NCI-H2081 (cell line): ENCODE data around the gene NTMT1.

Source experiments
- DNase-seq, 2 experiments: peaks; one replicate each; lab custom pipeline; 2025; lab: John Stamatoyannopoulos, UW

NTMT1 gene

GRCh38 chr9:129597355-129598088, 28.4 kb upstream of the NTMT1 start:
- no peak for DNase-seq

- DNase-seq, result no peak
Measured at GRCh38 chr9:129598089-129598596, 27.8 kb upstream of the NTMT1 start.

- DNase-seq, result no peak
Measured at GRCh38 chr9:129601082-129601674, 24.8 kb upstream of the NTMT1 start.

DNA sequence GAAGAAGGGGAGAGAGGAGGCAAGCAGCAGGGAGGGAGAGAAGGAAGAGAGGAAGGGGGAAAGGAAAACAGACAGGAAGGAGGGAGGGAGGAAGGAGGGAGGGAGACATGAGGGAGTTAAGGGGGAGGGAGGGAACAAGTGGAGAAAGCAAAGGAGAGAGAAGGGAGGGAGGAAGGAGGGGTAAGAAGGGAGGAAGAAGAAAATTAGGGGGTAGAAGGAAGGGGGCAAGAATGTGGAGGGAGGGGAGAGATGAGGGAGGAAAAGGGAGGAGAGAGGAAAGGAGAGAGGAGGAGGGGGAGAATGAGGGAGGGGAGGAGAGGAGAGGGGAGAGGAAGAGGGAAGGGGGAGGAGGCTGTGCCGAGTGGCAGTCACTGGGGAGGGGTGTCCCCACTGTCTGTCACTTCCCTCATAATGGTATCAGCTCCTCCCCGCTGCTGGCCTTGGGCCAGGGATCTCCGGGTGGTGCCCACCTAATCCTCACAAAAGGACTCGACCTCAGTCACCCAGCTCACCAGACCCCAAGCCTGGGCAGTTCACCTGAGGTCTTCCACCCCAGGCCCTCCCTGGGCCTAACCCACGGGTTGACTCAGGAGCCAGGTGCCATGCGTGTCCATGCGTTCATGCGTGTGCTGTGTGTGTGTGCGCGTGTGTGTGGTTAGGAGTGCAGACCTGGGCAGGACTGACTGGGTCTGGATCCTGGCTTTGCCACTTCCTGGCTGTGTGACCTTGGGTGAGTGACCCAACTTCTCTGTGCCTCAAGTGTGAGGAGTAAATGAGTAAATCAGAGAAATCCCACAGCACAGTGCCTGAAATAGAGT, 23.2 kb upstream of the NTMT1 start:
- no peak for DNase-seq

GRCh38 chr9:129604056-129604765, 21.8 kb upstream of the NTMT1 start:
- no peak for DNase-seq

GRCh38 chr9:129604766-129605163, 21.2 kb upstream of the NTMT1 start:
- no peak for DNase-seq

DNA sequence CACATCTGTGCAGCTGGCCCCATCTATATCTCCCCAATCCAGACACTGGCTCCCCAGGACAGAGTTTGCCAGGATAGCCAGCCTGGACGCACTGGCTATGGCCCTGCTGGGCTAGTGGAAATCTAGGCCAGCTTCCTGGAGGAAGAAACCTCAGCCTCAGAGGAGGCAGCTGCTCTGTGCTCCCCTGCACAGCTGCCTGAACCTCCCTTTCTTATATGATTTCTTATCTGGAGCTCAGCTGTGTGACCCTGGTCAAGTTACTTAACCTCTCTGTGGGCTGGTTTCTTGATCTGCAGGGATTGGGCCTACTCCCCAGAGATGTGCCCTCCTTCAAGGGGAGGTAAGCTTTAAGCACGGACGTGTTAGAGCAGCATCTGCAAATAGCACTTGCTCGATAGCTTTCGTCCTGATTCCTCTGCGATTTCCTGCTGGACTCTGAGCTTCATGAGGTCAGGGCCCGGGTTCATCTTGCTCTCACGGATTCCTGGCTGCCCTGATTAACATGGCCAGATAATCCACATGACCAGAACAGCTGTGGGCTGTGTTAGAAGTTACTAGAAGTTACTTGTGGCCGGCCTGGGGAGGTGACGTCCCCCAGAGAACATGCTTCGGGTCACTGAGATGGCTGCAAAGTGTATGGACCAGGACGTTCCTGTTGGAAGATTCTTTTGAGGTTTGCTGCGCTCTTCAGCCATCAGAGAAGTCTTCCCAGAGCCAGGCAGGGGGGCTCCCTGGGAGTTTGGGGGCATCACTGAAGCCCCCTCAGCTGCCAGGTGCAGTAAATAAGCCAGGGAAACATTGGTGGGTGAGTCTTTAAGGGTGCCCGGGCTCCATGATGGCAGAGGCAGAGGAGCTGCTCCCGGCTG, 19.6 kb upstream of the NTMT1 start:
- DNase-seq, result no peak

DNA sequence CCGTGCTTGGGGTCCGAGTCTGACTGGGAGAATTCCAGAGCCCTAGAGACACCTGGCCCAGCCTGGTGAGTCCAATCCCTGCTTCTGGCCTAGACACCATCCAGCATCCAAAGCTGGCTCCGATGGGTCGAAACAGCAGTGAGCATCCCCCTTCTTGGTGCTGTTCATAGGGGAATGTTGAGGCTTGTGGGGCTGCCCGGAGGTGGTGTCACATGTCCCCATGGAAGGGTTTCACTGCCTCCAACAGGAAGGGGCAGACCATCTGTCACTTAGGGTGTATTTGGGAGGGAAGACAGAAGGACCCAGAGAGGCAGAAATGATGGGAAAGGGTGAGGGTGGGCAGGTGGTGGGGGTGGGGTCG, 19.0 kb upstream of the NTMT1 start:
- DNase-seq, result no peak

DNA sequence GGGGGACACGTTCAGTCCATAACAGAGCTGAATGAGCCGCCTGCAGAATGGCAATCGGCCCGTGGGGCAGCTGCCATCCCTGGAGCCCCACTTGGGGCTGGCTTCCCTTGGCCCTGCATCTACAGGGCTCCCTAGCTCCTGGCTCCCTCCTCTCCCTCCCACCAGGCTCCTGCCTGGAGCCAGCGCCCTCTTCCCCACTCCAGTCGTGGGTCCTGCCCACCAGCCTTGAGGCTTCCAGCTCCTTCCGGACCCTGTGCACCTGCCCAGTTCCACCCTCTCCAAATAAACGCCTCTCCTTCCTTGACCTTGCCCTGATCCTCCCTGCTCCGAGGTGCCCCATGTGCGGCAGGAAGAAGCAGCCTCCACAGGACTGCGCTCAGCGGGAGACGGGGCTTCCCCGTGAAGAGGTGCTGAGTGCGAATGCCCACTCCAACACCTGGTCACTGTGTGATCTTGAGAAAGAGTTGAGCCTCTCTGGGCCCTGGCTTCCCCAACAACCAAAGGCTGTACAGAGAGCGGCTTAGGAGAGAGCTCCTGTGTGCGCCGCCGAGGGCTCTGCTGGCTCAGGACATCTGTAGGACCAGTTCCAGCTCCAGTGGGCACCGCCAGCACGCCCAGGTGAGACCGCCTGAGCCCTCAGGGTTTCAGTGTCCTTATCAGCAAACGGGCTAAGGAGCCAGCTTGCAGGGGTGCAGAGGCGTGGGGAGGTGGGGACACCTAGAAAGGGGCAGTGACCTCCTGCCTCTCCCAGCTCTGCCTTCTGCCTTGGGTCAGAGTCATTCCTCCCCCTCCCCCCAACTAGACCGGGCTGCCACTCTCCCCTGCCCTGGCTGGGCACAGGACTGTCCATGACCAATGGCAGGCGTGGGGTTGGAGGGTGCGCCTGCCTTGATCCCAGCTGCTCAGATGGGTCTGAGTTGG, 17.1 kb upstream of the NTMT1 start:
- no peak for DNase-seq

GRCh38 chr9:129609486-129610212, 16.3 kb upstream of the NTMT1 start:
- no peak for DNase-seq

GRCh38 chr9:129610213-129610472, 15.8 kb upstream of the NTMT1 start:
- no peak for DNase-seq

GRCh38 chr9:129610473-129611306, 15.3 kb upstream of the NTMT1 start:
- DNase-seq, result peak; percentile 62 to 64

GRCh38 chr9:129611307-129611800, 14.6 kb upstream of the NTMT1 start:
- no peak for DNase-seq

DNA sequence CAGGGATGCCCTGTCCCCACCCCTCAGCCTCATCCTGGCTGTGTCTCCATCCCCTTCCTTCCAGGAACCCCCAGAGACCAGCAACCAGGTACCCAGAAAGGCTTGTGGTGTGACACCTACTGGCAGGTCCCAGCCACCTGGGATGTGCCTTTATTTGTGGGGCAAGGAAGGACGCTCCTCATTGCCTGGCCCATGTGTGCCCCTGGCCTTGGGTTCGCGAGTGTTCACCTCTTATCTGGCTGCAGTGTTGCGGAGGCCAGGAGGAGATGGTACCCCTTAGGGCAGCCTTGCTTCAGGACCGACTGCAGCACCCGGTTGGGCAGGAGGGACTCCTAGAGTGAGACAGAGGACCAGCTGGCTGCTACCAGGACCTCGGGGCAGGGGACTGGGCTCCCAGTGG, 13.8 kb upstream of the NTMT1 start:
- no peak for DNase-seq

- DNase-seq, result no peak
Measured at GRCh38 chr9:129612815-129613519, 13.0 kb upstream of the NTMT1 start.

DNA sequence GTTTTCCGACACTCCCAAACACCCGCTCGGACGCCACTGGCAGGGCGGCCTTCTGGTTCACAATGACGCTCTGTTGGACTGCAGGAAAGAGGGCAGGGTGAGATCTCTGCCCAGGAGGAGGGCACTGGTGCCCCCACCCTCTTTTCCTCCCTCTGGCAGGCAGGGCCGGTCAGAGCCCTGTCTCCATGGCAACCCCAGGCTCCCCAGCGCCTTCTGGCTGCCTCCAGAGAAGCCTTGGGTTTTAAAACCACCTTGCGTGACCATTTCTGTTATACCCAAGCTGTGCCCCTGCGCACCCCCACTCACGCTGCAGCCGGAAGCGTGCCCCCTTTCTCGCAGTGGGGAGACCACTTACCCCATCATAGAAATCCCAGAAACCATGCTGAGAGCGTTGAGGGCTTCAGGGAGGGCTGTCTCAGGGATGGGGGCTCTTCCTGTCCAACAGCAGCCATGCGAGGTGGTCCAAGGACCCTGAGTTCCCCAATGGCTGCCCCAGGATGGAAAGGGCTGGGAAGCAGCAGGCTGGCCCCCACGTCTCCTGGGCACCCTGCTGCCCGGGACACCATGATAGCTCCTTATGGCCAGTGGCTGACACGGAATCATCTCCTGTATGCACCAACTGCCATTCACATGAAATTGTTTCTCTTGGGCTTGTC, 12.3 kb upstream of the NTMT1 start:
- peak in 1 of 2 experiments; percentile 35 for DNase-seq

GRCh38 chr9:129614932-129615331, 11.0 kb upstream of the NTMT1 start:
- no peak for DNase-seq
